ENCODE results near the gene ZNF711.
"Not testable (repeated sequence)": the region's sequence is repeated elsewhere in the genome, so short reads cannot be mapped to it uniquely, and the experiment has no call there.

The ZNF711 gene

DNA sequence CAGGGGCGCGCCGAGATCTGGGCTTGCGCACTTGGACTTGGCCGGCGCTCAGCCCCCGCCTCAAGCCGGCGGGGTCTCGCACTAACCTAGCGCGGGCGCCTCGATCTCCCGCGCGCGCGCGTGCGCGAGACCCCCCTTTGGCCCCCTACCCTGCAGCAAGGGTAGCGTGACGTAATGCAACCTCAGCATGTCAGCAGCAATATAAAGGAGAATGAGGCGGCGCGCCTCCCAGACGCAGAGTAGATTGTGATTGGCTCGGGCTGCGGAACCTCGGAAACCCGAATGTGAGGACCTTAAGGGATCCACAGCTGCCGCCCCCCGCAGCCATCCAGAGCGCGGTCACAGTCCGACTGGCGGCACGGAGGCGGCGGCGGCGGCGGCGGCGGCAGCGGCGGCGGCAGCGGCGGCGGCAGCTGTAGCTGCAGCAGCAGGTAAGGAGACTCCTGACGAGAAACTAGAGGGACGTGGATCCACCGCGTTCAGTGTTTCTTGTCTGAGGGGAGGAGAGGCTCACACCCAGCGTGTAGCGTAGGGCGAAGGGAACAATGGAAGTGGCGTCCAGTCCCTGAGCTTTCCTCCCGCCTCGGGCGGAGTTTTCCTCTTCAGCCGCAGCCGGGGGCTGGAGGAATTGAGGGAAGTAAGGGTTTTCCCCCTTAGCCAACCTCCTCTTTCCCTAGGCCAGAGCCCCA lies at the start of gene ZNF711, which contains the start of gene SATL1:
TSS of gene ZNF711 (plus strand) at position 231 of the 689 bp plus-strand sequence. CDS start 3,582 bp downstream, outside the sequence.
TSS of gene SATL1 (minus strand) at position 19 of the 689 bp plus-strand sequence. CDS start 134,811 bp downstream, outside the sequence.
- no peak for DNase-seq

DNA sequence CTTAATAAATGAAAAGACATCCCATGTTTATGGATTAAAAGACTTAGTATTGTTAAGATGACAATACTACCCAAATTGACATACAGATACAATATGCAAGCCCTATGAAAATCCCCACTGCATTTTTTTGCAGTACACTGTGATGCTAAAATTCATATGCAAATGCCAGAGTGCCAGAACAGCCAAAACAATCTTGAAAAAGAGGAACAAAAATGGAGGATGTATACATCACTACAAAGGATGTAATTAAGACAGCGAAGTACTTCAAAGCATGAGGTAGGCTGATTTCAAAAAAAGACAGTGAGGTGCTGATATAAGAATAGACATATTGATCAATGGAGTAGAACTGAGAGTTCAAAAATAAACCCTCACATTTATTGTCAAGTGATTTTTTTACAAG lies 47.5 kb upstream of the ZNF711 start:
- DNase-seq = no peak

DNA sequence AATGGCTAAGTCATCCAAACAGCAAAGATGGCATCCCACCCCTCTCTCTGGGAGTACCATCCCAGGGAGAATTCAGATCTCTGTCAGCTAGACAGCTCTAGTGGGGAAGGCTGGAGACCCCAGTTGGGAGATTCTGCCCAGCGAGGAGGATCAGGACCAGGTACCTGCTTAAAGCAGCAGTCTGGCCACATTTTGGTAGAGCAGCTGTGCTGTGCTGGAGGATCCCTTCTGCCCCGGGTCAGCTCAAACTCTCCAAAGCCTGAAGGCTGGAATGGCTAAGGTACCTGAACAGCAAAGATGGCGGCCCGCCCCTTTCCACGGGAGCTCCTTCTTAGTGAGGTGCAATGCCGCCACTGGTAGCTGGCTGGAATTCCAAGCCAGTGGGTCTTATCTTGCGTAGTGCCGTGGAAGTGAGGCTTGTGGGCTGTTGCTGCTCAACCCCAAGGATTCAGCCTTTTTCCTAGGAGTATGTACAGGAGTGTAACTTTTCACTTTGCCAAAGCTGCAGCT lies 40.3 kb upstream of the ZNF711 start:
- no peak for DNase-seq

DNA sequence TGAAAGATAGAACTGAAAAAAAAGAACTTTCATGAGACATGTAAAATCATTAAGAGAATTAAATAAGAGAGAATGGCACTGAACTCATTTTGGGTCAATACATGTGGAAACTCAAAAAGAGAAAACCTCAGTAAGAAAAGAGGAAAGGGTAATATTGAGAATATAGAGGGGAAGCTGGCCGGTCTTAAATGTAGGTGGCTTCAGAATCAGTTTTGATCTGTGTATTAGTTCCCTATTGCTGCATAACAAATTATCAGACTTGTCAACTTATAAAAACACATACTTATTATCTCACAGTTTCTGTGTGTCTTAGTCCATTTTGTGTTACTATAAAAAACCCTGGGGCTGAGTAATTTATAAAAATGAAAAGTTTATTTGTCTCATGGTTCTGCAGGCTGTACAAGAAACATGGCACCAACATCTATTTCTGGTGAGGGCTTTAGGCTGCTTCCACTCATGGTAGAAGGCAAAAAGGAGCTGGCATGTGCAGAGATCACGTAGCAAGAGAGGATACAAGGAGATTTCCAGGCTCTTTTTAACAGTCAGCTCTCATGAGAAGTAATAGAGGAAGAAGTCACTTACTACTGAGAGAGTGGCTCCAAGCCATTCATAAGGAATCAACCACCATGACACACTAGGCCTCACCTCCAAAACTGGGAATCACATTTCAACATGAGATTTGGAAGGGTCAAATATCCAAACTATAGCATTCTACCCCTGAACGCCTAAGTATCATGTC lies 29.8 kb upstream of the ZNF711 start:
- DNase-seq = no peak

DNA sequence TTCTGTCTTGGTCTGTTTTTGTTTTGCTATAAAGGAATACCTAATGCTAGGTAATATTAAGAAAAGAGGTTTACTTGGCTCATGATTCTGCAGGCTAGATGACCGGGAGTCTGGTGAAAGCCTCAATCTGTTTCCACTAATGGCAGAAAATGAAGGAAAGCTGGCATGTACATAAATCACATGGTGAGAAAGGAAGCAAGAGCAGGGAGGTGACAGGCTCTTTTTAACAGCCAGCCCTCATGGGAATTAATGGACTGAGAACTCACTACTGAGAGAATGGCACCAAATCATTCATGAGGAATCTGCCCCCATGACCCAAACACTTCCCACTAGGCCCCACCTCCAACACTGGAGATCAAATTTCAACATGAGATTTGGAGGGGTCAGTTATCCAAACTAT lies 27.8 kb upstream of the ZNF711 start:
- DNase-seq = no peak

DNA sequence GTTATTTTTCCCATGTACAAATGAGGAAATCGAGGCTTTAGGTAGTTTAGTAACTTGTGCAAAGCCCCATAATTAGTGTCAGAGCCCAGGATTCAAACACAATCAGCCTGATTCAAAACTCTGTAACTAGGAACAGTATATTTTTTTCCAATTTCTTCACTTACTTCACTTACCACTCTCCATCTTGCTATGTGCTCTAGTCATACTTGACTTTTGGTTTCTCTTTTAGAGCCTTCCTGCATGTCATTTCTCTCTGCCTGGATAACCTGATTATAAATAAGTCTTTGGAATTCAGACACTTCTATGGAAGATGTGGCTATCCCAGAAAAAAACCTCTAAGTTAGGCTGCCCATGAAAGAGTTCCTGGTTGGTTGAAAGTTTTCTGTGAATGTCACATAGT lies 22.4 kb upstream of the ZNF711 start:
- no peak for DNase-seq

DNA sequence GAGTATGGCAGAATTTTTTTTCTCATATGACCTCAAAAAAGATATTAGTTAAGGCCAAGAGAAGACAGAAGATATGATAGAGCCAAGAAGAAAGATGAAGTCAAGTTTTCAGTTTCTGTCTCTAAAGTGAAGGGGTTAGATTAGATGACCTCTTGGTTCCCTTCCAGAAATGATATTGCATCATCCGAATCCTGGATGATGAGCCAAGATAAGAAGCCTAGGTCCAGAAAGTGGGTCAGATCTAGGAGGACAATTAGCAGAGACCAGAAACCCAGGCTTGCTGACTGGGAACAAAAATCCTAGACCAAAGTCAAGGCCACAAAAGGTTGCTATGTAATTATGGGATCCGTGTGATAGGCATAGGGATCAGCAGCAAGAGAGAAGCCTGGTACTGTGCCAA lies 20.4 kb upstream of the ZNF711 start:
- DNase-seq = no peak

DNA sequence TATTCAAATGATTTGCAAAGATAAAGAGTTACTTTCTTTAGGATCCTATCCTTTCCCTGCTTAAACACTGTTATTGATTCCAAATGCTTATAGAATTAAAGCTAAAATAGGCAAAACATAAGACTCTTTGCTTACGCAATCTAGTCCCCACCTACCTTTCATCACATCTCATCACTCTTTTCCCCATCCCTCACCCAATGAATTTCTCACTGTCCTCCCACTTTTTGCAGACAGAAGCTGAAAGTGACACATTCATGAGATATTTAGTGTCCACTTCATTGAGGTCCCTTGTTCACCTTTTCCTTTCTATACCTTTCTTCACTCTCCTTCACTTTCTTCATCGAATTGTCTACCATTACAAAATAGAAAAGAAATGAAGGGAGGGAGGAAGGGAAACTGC lies 636 bp upstream of the ZNF711 start:
- DNase-seq = no peak

DNA sequence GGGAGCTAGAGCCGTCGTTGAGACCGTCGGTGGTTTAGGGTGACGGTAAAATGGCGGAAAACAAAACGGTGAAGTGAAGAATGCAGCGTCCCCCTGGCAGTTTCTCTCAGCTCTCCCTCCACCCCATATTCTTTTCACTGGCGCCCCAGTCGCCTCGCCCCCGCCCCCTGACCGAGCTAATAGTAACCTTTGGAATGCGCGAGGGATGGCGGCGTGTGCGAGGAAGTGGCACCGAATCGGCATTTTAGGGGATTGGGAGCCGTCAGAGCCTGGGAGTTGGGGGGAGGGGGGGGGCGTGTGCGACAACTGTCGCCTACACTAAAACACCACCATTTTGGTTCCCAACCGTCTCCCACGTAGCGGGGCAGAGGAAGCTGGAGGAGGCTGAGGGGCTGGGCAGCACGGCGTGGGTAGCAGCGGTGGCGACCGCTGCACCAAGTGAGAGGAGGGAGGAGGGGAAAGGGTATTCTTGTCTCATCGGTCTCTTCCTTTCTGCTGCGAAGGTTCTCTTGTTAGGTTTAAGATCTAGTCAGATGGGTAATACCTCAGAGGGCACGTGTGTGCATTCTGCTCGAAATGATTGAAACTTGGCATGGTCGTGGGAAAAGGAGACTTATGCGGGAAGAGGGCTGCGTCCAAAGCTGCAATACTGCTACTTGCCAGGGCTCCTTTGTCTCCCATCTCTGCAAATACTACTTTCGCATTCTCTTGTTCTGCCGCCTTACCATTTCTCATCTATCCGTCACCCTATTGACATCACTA lies 840 bp downstream of the ZNF711 start:
- peak; percentile 8 for DNase-seq

DNA sequence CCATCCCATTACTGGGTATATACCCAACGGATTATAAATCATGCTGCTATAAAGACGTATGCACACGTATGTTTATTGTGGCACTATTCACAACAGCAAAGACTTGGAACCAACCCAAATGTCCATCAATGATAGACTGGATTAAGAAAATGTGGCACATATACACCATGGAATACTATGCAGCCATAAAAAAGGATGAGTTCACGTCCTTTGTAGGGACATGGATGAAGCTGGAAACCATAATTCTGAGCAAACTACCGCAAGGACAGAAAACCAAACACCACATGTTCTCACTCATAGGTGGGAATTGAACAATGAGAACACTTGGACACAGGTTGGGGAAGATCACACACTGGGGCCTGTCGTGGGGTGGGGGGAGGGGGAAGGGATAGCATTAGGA lies 41.5 kb downstream of the ZNF711 start:
- not testable (repeated sequence) for DNase-seq

DNA sequence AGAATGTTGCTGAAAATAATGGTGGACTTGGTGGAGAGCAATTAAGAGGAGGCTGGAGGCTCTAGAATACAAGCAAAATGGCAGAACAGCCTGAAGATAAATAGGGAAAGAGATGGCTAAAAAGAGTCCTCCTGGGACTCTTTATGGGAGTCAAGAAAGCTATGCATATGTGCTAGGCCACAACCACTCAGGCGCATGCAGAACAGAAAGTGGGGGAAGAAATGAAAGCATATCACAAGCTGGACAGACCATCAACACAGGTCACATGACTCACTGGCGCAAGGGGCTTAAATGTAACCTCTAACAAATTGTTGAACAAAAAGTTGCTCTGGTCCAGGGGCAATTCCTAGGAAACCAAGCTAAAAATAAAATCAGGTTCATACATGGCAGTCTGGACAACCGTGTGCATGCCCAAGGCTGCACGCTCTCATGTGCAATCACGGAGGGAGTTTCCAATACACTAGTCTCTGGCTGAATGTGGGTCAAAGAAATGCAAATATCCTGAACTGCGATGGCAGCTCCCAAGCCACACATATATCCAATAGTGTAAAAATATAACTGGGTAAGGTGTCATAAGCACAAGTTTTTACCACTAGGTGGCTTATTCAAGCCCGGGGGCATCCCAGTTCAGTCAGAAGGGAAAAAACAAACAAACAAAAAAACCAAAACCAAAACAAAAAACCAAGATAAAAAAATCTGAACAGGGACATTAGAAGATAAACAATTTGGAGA lies 45.4 kb downstream of the ZNF711 start:
- DNase-seq = no peak

DNA sequence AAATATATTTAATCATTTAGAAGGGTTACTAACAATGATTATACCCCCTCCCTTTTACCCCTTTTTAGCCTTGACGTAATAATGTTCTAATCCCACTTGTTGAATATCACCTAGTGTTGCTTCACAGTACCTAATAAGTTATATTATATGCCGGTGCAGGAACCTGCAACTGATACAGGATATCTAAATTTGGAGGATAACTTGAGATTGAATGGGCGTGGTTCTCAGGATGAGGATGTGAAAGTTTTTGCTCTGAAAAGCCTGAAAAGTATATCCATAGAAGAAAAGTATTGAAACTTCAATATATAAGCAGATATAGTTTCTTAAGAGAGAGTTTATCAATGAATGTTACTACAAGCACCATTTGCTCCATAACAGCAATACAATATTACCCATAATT lies 59.8 kb downstream of the ZNF711 start:
- no peak for DNase-seq

DNA sequence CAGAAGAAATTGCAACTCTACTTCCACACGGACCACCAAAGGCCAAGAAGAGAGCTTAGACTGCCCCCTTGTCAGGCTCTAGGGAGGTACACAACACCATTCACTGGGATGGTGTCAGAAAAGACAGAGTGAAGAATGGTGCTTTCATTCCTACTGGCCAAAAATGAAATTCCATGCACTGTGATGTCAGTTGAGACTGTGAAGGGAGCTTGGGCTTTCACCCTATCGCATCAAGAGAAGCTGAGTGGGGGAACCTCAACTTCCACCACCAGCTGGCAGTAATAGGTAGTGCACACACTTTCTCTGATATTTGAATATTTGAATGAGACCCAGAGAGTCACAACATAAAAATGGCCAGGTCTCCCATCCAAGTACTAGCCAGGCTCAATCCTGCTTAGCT lies 65.9 kb downstream of the ZNF711 start:
- no peak for DNase-seq

DNA sequence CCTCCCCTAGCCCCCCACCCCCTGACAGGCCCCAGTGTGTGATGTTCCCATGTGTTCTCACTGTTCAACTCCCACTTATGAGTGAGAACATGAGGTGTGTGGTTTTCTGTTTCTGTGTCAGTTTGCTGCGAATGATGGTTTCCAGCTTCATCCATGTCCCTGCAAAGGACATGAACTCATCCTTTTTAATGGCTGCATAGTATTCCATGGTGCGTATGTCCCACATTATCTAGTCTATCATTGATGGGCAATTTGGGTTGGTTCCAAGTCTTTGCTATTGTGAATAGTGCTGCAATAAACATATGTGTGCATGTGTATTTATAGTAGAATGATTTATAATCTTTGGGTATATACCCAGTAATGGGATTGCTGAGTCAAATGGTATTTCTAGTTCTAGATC lies 67.6 kb downstream of the ZNF711 start:
- not testable (repeated sequence) for DNase-seq
